Measurements from ENCODE around the gene AMH.

DNA sequence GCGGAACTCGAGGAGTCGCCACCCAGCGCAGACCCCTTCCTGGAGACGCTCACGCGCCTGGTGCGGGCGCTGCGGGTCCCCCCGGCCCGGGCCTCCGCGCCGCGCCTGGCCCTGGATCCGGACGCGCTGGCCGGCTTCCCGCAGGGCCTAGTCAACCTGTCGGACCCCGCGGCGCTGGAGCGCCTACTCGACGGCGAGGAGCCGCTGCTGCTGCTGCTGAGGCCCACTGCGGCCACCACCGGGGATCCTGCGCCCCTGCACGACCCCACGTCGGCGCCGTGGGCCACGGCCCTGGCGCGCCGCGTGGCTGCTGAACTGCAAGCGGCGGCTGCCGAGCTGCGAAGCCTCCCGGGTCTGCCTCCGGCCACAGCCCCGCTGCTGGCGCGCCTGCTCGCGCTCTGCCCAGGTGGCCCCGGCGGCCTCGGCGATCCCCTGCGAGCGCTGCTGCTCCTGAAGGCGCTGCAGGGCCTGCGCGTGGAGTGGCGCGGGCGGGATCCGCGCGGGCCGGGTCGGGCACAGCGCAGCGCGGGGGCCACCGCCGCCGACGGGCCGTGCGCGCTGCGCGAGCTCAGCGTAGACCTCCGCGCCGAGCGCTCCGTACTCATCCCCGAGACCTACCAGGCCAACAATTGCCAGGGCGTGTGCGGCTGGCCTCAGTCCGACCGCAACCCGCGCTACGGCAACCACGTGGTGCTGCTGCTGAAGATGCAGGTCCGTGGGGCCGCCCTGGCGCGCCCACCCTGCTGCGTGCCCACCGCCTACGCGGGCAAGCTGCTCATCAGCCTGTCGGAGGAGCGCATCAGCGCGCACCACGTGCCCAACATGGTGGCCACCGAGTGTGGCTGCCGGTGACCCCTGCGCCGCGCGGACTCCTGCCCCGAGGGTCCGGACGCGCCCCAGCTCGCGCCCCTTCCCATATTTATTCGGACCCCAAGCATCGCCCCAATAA is 2.3 kb downstream of the AMH start:
- TF ChIP-seq, protein P1, sequence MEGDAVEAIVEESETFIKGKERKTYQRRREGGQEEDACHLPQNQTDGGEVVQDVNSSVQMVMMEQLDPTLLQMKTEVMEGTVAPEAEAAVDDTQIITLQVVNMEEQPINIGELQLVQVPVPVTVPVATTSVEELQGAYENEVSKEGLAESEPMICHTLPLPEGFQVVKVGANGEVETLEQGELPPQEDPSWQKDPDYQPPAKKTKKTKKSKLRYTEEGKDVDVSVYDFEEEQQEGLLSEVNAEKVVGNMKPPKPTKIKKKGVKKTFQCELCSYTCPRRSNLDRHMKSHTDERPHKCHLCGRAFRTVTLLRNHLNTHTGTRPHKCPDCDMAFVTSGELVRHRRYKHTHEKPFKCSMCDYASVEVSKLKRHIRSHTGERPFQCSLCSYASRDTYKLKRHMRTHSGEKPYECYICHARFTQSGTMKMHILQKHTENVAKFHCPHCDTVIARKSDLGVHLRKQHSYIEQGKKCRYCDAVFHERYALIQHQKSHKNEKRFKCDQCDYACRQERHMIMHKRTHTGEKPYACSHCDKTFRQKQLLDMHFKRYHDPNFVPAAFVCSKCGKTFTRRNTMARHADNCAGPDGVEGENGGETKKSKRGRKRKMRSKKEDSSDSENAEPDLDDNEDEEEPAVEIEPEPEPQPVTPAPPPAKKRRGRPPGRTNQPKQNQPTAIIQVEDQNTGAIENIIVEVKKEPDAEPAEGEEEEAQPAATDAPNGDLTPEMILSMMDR (IDR thresholded peaks at IDR 0.05), result no peak
- TF ChIP-seq POLR2A (IDR thresholded peaks at IDR 0.05), result no peak
